ENCODE measurements around the gene TECRL.

- TF ChIP-seq EZH2 (IDR thresholded peaks at IDR 0.05; ENCODE audit: borderline replicate concordance, low read length) (no peak), CTCF (conservative IDR thresholded peaks at IDR 0.05 in 1 of 2, IDR thresholded peaks at IDR 0.05 in 1 of 2; ENCODE audit: extremely low read depth in 1 of 2, insufficient read depth in 1 of 2, low read depth in 1 of 2, low read length in 2 of 2) (no peak)
Measured at GRCh38 chr4:64359489-64359888, 49.8 kb downstream of the TECRL start.

All from mammary epithelial cell (primary cell).